Measurements from ENCODE around the gene C21orf58.

Gene C21orf58

GRCh38 chr21:46252840-46253239 is 70.8 kb downstream of the C21orf58 start:
- no peak for DNase-seq
